IMR-90 (cell line): Measurements from ENCODE around the gene NTPCR. TPM values are rescaled to one million over a fixed set of nuclear protein-coding genes. Genes with fewer than 3 reads are reported as not detected.

Source experiments
- ATAC-seq: fragments of 200-7000 bp; cut with Tn5 transposase; 2 replicates; pipeline ENCODE4 v1.9.1; 2020; ENCODE audit warnings: low read depth, mild to moderate bottlenecking, moderate library complexity
- BruUV-seq: library from RNA; stranded (reverse); fragments of 400-500 nt; replicated peaks from 2 replicates; lab custom pipeline; 2021; lab: Mats Ljungman, UMichigan
- CTCF ChIA-PET: fragments of 300-600 bp; formaldehyde crosslinking; extraction: SDS; loops from one replicate; lab custom pipeline; 2021; ENCODE audit warnings: antibody characterized with exemption; lab: Yijun Ruan, JAX
- POLR2A ChIA-PET: fragments of 300-600 bp; sonication (Branson Sonifier 250); formaldehyde crosslinking; loops from one replicate; lab custom pipeline; 2022; ENCODE audit warnings: antibody characterized with exemption; ENCODE audit not compliant: unreplicated experiment; lab: Charles Lee
- DNase-seq: peaks from one replicate; pipeline ENCODE4 v3.0.0; 2013
- H2AFZ ChIP-seq: replicated peaks from 2 replicates; pipeline ENCODE3; 2013; ENCODE audit warnings: low read length, mild to moderate bottlenecking; ENCODE audit not compliant: poor library complexity
- H2AK5ac ChIP-seq: 2 replicates; pipeline ENCODE4 v1.6.1; 2013; ENCODE audit warnings: low read depth, low read length, inconsistent platforms
- H2AK9ac ChIP-seq: replicated peaks from 2 replicates; pipeline ENCODE3; 2013; ENCODE audit warnings: mild to moderate bottlenecking, low read depth, low read length, moderate library complexity; ENCODE audit not compliant: poor library complexity
- H2BK120ac ChIP-seq: 2 replicates; pipeline ENCODE4 v1.6.1; 2013; ENCODE audit warnings: low read depth, low read length, inconsistent platforms
- H2BK15ac ChIP-seq: 3 replicates; pipeline ENCODE4 v1.6.1; 2013; ENCODE audit warnings: low read depth, low read length, inconsistent platforms
- H2BK20ac ChIP-seq: 2 replicates; pipeline ENCODE4 v1.6.1; 2013; ENCODE audit warnings: low read depth, mild to moderate bottlenecking, inconsistent platforms, low read length, moderate library complexity
- H2BK5ac ChIP-seq: 2 replicates; pipeline ENCODE4 v1.6.1; 2013; ENCODE audit warnings: mild to moderate bottlenecking, low read depth, low read length, inconsistent platforms; ENCODE audit not compliant: poor library complexity, severe bottlenecking
- H3K14ac ChIP-seq: replicated peaks from 2 replicates; pipeline ENCODE4 v1.6.1; 2013; ENCODE audit warnings: low read depth, low read length, inconsistent platforms
- H3K18ac ChIP-seq: 2 replicates; pipeline ENCODE4 v1.6.1; 2013; ENCODE audit warnings: low read depth, low read length, control low read depth
- H3K23ac ChIP-seq: 2 replicates; pipeline ENCODE4 v1.6.1; 2013; ENCODE audit warnings: low read depth, low read length, inconsistent platforms
- H3K27ac ChIP-seq: 2 replicates; pipeline ENCODE4 v1.5.1; 2013; ENCODE audit warnings: mild to moderate bottlenecking, control low read depth, low read length; ENCODE audit not compliant: insufficient read depth
- H3K27me3 ChIP-seq: 2 replicates; pipeline ENCODE4 v1.6.1; 2013; ENCODE audit warnings: low read length; ENCODE audit not compliant: control insufficient read depth, insufficient read depth
- H3K36me3 ChIP-seq: 2 replicates; pipeline ENCODE4 v1.6.1; 2013; ENCODE audit warnings: low read length, mixed read lengths; ENCODE audit not compliant: control insufficient read depth, insufficient read depth
- H3K4ac ChIP-seq: 2 replicates; pipeline ENCODE4 v1.6.1; 2013; ENCODE audit warnings: low read depth, low read length, inconsistent platforms
- H3K4me1 ChIP-seq: 2 replicates; pipeline ENCODE4 v1.6.1; 2013; ENCODE audit warnings: low read length, mixed read lengths; ENCODE audit not compliant: control insufficient read depth, insufficient read depth
- H3K4me2 ChIP-seq: 2 replicates; pipeline ENCODE4 v1.6.1; 2013; ENCODE audit warnings: low read depth, mild to moderate bottlenecking, control low read depth, low read length, moderate library complexity
- H3K4me3 ChIP-seq: 2 replicates; pipeline ENCODE4 v1.5.1; 2013; ENCODE audit warnings: low read depth, mild to moderate bottlenecking, control low read depth, low read length, moderate library complexity; ENCODE audit not compliant: insufficient read depth
- H3K56ac ChIP-seq: 2 replicates; pipeline ENCODE4 v1.6.1; 2013; ENCODE audit warnings: low read length, inconsistent platforms; ENCODE audit not compliant: insufficient read depth; ENCODE audit errors: extremely low read depth
- H3K79me1 ChIP-seq, 2 experiments: 2 replicates each; pipeline ENCODE4 v1.6.1; 2013; ENCODE audit warnings: low read length in 2 of 2, inconsistent platforms in 1 of 2, low read depth in 1 of 2
- H3K9ac ChIP-seq: 2 replicates; pipeline ENCODE4 v1.6.1; 2013; ENCODE audit warnings: low read depth, low read length, control low read depth
- H3K9me1 ChIP-seq: 2 replicates; pipeline ENCODE4 v1.6.1; 2013; ENCODE audit warnings: low read length, inconsistent platforms; ENCODE audit not compliant: insufficient read depth
- H3K9me3 ChIP-seq: 2 replicates; pipeline ENCODE4 v1.6.1; 2013; ENCODE audit warnings: low read length; ENCODE audit not compliant: control insufficient read depth, insufficient read depth
- H4K20me1 ChIP-seq: 2 replicates; pipeline ENCODE4 v1.6.1; 2013; ENCODE audit warnings: low read length, inconsistent platforms; ENCODE audit not compliant: insufficient read depth
- H4K5ac ChIP-seq: 2 replicates; pipeline ENCODE4 v1.6.1; 2013; ENCODE audit warnings: mild to moderate bottlenecking, low read depth, low read length, control low read depth
- H4K8ac ChIP-seq, 2 experiments: 2 replicates each; pipeline ENCODE4 v1.6.1; 2013; ENCODE audit warnings: low read depth in 2 of 2, low read length in 2 of 2, control low read depth in 1 of 2, inconsistent platforms in 1 of 2
- H4K91ac ChIP-seq: 2 replicates; pipeline ENCODE4 v1.6.1; 2013; ENCODE audit warnings: low read depth, low read length, inconsistent platforms; ENCODE audit not compliant: insufficient read depth
- CHD1 ChIP-seq: IDR thresholded peaks from 2 replicates; pipeline ENCODE4 v1.6.1; 2012; ENCODE audit warnings: low read depth, low read length, improper control_type of control experiment
- MAZ ChIP-seq: IDR thresholded peaks from 2 replicates; pipeline ENCODE4 v1.6.1; 2012; ENCODE audit warnings: low read depth, mild to moderate bottlenecking, low read length, improper control_type of control experiment, moderate library complexity, borderline replicate concordance
- MXI1 ChIP-seq: IDR thresholded peaks from 2 replicates; pipeline ENCODE4 v1.6.1; 2012; ENCODE audit warnings: low read depth, mild to moderate bottlenecking, low read length, moderate library complexity, borderline replicate concordance
- NFE2L2 ChIP-seq: fragments of 150-350 bp; IDR thresholded peaks from 2 replicates; pipeline ENCODE4 v1.6.1; 2016; ENCODE audit warnings: low read depth, mild to moderate bottlenecking, low read length
- POLR2A ChIP-seq: IDR thresholded peaks from 2 replicates; pipeline ENCODE4 v1.6.1; 2012; ENCODE audit warnings: mild to moderate bottlenecking, low read depth, low read length
- RAD21 ChIP-seq: IDR thresholded peaks from 2 replicates; pipeline ENCODE4 v1.6.1; 2012; ENCODE audit warnings: low read length, improper control_type of control experiment
- RFX5 ChIP-seq: IDR thresholded peaks from 2 replicates; pipeline ENCODE4 v1.8.0; 2012; ENCODE audit warnings: low read depth, mild to moderate bottlenecking, low read length, moderate library complexity
- WGBS, 2 experiments: methylation state at CpG; one replicate each; pipeline versions ENCODE4 v1.1.5 to v1.1.7; 2013; ENCODE audit warnings: missing lambda C conversion rate in 2 of 2; ENCODE audit not compliant: insufficient read length in 1 of 2; ENCODE audit errors: extremely low coverage in 2 of 2; 5-methylcytosine and 5-hydroxymethylcytosine counted together
- dilution Hi-C: fragments of 300-500 bp; cut with HindIII; formaldehyde crosslinking; loops from one replicate; pipeline ENCODE4 v1.14.3; 2018; ENCODE audit warnings: low sequenced_read_pairs; ENCODE audit not compliant: unreplicated experiment
- in situ Hi-C: fragments of 300-500 bp; cut with MboI; formaldehyde crosslinking; loops from 3 replicates; pipeline ENCODE4 v1.14.3; 2019; ENCODE audit warnings: low sequenced_read_pairs, inconsistent platforms, mixed read lengths
- intact Hi-C: fragments of 100-400 bp; cut with micrococcal nuclease; formaldehyde crosslinking; loops from 2 replicates; pipeline ENCODE4 v1.10.0; 2022
- polyA plus RNA-seq, 3 experiments: library from polyadenylated mRNA; depleted of rRNA; stranded (reverse); fragments of >200 nt; gene quantifications; 2 replicates each; pipeline ENCODE4 v1.2.3, GENCODE V29; 2012; ENCODE audit warnings: low replicate concordance in 1 of 3
- total RNA-seq: library from RNA; depleted of rRNA; stranded (reverse); fragments of >200 nt; gene quantifications from 2 replicates; pipeline ENCODE4 v1.2.3, GENCODE V29; 2012
- TF ChIP-seq, protein P1 (sequence below): conservative IDR thresholded peaks from 2 replicates; pipeline ENCODE4 v1.5.1; 2012; ENCODE audit warnings: mild to moderate bottlenecking, low read depth, low read length, improper control_type of control experiment
- TF ChIP-seq, protein P2 (sequence below): fragments of 150-350 bp; IDR thresholded peaks from 2 replicates; pipeline ENCODE4 v1.6.1; 2017; ENCODE audit warnings: mild to moderate bottlenecking, antibody characterized with exemption, low read length, low read depth

NTPCR gene
- total and polyA plus RNA-seq, 2 of the 4 experiments (the other 2 are of a cell fraction), result 13.3 to 16.5 TPM

DNA sequence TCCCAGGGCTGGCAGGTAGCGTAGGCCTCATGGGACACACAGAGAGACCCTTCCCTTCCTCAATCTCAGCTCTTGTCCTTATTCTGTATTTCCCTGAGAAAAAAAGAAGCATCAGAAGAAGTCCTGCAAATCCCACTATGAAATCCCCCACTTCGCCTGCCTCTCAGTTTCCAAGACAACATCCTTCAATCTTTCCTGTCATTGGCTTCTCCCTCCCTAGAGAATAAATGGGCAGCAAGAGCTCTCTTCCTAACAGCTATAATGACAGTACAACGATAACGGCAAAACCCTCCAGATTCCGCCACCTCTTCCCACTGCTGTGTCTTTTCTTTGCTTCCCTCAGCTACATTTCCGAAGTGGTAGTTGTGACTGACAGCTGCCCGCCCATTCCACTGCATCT, 41.6 kb upstream of the NTPCR start:
- H2AK9ac ChIP-seq, result no peak overlapping the region
- WGBS, 2 experiments, result no CpG with 5 or more reads among the region's 7 CpGs

More for the DNA sequence above, 41.6 kb upstream of the NTPCR start:
- Histone ChIP-seq H2BK120ac (no peak overlapping the region), H4K5ac (no peak overlapping the region), H3K4ac (no peak overlapping the region), H2BK20ac (no peak overlapping the region), H3K9me3 (no peaks in the 10 kb centered on the region; the same call in 1 of the 2 replicates), H2BK5ac (no peak overlapping the region), H3K79me1 (no peaks in the 10 kb centered on the region), H3K4me1 (no peaks in the 10 kb centered on the region), H3K27me3 (peaks cover 3% of the 10 kb centered on the region), H2BK15ac (no peak overlapping the region), H3K14ac (no peak overlapping the region), H3K9ac (no peak overlapping the region), H3K56ac (no peak overlapping the region), H4K91ac (no peak overlapping the region), H3K23ac (no peak overlapping the region), H3K18ac (no peak overlapping the region), H2AK5ac (no peak overlapping the region), H3K4me3 (no peak overlapping the region), H3K27ac (no peak overlapping the region), H3K9me1 (no peaks in the 10 kb centered on the region), H3K36me3 (no peaks in the 10 kb centered on the region), H3K4me2 (no peak overlapping the region), H4K8ac (no peak overlapping the region), H2AFZ (no peak overlapping the region), H4K20me1 (no peaks in the 10 kb centered on the region)
- intact Hi-C loops (no loop called here), dilution Hi-C loops (no loop called here), in situ Hi-C loops (no loop called here)
- POLR2A ChIA-PET, result no interaction called here
- no TSS peak for BruUV-seq
- DNase-seq (no peak), ATAC-seq (no peak)
- no peak for TF ChIP-seq RAD21
- TF ChIP-seq, protein P1, sequence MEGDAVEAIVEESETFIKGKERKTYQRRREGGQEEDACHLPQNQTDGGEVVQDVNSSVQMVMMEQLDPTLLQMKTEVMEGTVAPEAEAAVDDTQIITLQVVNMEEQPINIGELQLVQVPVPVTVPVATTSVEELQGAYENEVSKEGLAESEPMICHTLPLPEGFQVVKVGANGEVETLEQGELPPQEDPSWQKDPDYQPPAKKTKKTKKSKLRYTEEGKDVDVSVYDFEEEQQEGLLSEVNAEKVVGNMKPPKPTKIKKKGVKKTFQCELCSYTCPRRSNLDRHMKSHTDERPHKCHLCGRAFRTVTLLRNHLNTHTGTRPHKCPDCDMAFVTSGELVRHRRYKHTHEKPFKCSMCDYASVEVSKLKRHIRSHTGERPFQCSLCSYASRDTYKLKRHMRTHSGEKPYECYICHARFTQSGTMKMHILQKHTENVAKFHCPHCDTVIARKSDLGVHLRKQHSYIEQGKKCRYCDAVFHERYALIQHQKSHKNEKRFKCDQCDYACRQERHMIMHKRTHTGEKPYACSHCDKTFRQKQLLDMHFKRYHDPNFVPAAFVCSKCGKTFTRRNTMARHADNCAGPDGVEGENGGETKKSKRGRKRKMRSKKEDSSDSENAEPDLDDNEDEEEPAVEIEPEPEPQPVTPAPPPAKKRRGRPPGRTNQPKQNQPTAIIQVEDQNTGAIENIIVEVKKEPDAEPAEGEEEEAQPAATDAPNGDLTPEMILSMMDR, result no peak
- TF ChIP-seq MXI1, result no peak
- TF ChIP-seq, protein P2, sequence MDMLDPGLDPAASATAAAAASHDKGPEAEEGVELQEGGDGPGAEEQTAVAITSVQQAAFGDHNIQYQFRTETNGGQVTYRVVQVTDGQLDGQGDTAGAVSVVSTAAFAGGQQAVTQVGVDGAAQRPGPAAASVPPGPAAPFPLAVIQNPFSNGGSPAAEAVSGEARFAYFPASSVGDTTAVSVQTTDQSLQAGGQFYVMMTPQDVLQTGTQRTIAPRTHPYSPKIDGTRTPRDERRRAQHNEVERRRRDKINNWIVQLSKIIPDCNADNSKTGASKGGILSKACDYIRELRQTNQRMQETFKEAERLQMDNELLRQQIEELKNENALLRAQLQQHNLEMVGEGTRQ, result no peak
- no peak for TF ChIP-seq MAZ
- no peak for TF ChIP-seq NFE2L2
- no peak for TF ChIP-seq CHD1
- no peak for TF ChIP-seq RFX5
- TF ChIP-seq POLR2A, result no peak
- CTCF ChIA-PET, result no interaction called here
